ENCODE data around the gene INSYN2B. TPM values are rescaled to one million over a fixed set of nuclear protein-coding genes. Genes with fewer than 3 reads are reported as not detected.

INSYN2B gene
- total and polyA plus RNA-seq, 2 experiments from 2014 or later: 1.5 TPM; not detected in 1

- no peak overlapping the region for H3K4me2 ChIP-seq
- H4K20me1 ChIP-seq (ENCODE audit: insufficient read depth, poor library complexity, severe bottlenecking): no peaks in the 10 kb centered on the region
- no peak overlapping the region for H3K4me3 ChIP-seq
- DNase-seq (ENCODE audit: low spot score): no peak
- H3K27me3 ChIP-seq: no peaks in the 10 kb centered on the region
- no peaks in the 10 kb centered on the region for H3K9me3 ChIP-seq (ENCODE audit: low read depth)
- no peaks in the 10 kb centered on the region for H3K9me2 ChIP-seq (replicated peaks; ENCODE audit: insufficient read depth)
- no peaks in the 10 kb centered on the region for H3K79me2 ChIP-seq
- H2AFZ ChIP-seq: no peak overlapping the region
- no peaks in the 10 kb centered on the region for H3K36me3 ChIP-seq (replicated peaks; ENCODE audit: insufficient read depth, low read depth)
- H3K4me1 ChIP-seq (ENCODE audit: insufficient read depth): no peaks in the 10 kb centered on the region
- no peak overlapping the region for H3K27ac ChIP-seq
- no peak for TF ChIP-seq EZH2 (IDR thresholded peaks at IDR 0.05; ENCODE audit: borderline replicate concordance)
- TF ChIP-seq EZH2phosphoT487 (IDR thresholded peaks at IDR 0.05; ENCODE audit: low read depth, severe bottlenecking, unreplicated experiment): no peak
- TF ChIP-seq CTCF (IDR thresholded peaks at IDR 0.05; ENCODE audit: poor library complexity): no peak
- WGBS (ENCODE audit: low lambda C conversion rate, missing lambda C conversion rate): 92% methylated on average over 3 of the region's 3 CpGs
Observed at GRCh38 chr5:169848271-169848670, 132.0 kb downstream of the INSYN2B start.

- Histone ChIP-seq H3K27me3 (no peaks in the 10 kb centered on the region), H3K4me2 (no peak overlapping the region), H3K4me1 (ENCODE audit: insufficient read depth) (no peaks in the 10 kb centered on the region), H3K79me2 (no peaks in the 10 kb centered on the region), H3K9me2 (replicated peaks; ENCODE audit: insufficient read depth) (no peaks in the 10 kb centered on the region), H3K4me3 (no peak overlapping the region), H3K27ac (no peak overlapping the region), H4K20me1 (ENCODE audit: insufficient read depth, poor library complexity, severe bottlenecking) (no peaks in the 10 kb centered on the region), H2AFZ (no peak overlapping the region), H3K9me3 (ENCODE audit: low read depth) (no peaks in the 10 kb centered on the region), H3K36me3 (replicated peaks; ENCODE audit: insufficient read depth, low read depth) (no peaks in the 10 kb centered on the region)
- WGBS (ENCODE audit: low lambda C conversion rate, missing lambda C conversion rate): 93% methylated on average over 1 of the region's 1 CpG
- no peak for DNase-seq (ENCODE audit: low spot score)
- no peak for TF ChIP-seq EZH2 (IDR thresholded peaks at IDR 0.05; ENCODE audit: borderline replicate concordance)
- TF ChIP-seq EZH2phosphoT487 (IDR thresholded peaks at IDR 0.05; ENCODE audit: low read depth, severe bottlenecking, unreplicated experiment): no peak
- TF ChIP-seq CTCF (IDR thresholded peaks at IDR 0.05; ENCODE audit: poor library complexity): no peak
Observed at GRCh38 chr5:169847519-169847918, 132.8 kb downstream of the INSYN2B start.

GRCh38 chr5:169842699-169843098 is 137.6 kb downstream of the INSYN2B start:
- no peaks in the 10 kb centered on the region for H3K4me1 ChIP-seq (ENCODE audit: insufficient read depth)
- H3K4me3 ChIP-seq: no peak overlapping the region
- no peaks in the 10 kb centered on the region for H3K9me3 ChIP-seq (ENCODE audit: low read depth)
- no peaks in the 10 kb centered on the region for H3K79me2 ChIP-seq
- H2AFZ ChIP-seq: no peak overlapping the region
- no peak overlapping the region for H3K4me2 ChIP-seq
- no peaks in the 10 kb centered on the region for H4K20me1 ChIP-seq (ENCODE audit: insufficient read depth, poor library complexity, severe bottlenecking)
- H3K9me2 ChIP-seq (replicated peaks; ENCODE audit: insufficient read depth): no peaks in the 10 kb centered on the region
- H3K27me3 ChIP-seq: peaks cover 4% of the 10 kb centered on the region
- H3K27ac ChIP-seq: no peak overlapping the region
- H3K36me3 ChIP-seq (replicated peaks; ENCODE audit: insufficient read depth, low read depth): no peaks in the 10 kb centered on the region
- DNase-seq (ENCODE audit: low spot score): no peak
- no peak for TF ChIP-seq CTCF (IDR thresholded peaks at IDR 0.05; ENCODE audit: poor library complexity)
- TF ChIP-seq EZH2phosphoT487 (IDR thresholded peaks at IDR 0.05; ENCODE audit: low read depth, severe bottlenecking, unreplicated experiment): no peak
- no peak for TF ChIP-seq EZH2 (IDR thresholded peaks at IDR 0.05; ENCODE audit: borderline replicate concordance)

- no peak overlapping the region for H3K4me2 ChIP-seq
- no peaks in the 10 kb centered on the region for H3K9me2 ChIP-seq (replicated peaks; ENCODE audit: insufficient read depth)
- H3K9me3 ChIP-seq (ENCODE audit: low read depth): no peaks in the 10 kb centered on the region
- no peak overlapping the region for H3K4me3 ChIP-seq
- no peaks in the 10 kb centered on the region for H3K4me1 ChIP-seq (ENCODE audit: insufficient read depth)
- H3K27ac ChIP-seq: no peak overlapping the region
- DNase-seq (ENCODE audit: low spot score): no peak
- H2AFZ ChIP-seq: no peak overlapping the region
- TF ChIP-seq EZH2phosphoT487 (IDR thresholded peaks at IDR 0.05; ENCODE audit: low read depth, severe bottlenecking, unreplicated experiment): no peak
- no peak for TF ChIP-seq EZH2 (IDR thresholded peaks at IDR 0.05; ENCODE audit: borderline replicate concordance)
- TF ChIP-seq CTCF (IDR thresholded peaks at IDR 0.05; ENCODE audit: poor library complexity): no peak
- 91% methylated on average over 3 of the region's 3 CpGs for whole genome bisulfite sequencing (ENCODE audit: low lambda C conversion rate, missing lambda C conversion rate)
- peaks cover 10% of the 10 kb centered on the region for H3K27me3 ChIP-seq
- no peaks in the 10 kb centered on the region for H4K20me1 ChIP-seq (ENCODE audit: insufficient read depth, poor library complexity, severe bottlenecking)
- no peaks in the 10 kb centered on the region for H3K36me3 ChIP-seq (replicated peaks; ENCODE audit: insufficient read depth, low read depth)
- no peaks in the 10 kb centered on the region for H3K79me2 ChIP-seq
Observed at GRCh38 chr5:169840405-169840804, 139.9 kb downstream of the INSYN2B start.

All from hepatocyte (in vitro differentiated cells).